NCI-H2029 (cell line): ENCODE results near the gene CST11.

Source experiments
- DNase-seq: peaks from one replicate; lab custom pipeline; 2025; lab: John Stamatoyannopoulos, UW

Gene CST11

GRCh38 chr20:23453549-23454543, 1.2 kb upstream of the CST11 start:
- no peak for DNase-seq

GRCh38 chr20:23451956-23452487, 654 bp downstream of the CST11 start:
- DNase-seq: no peak

GRCh38 chr20:23450877-23451276, 1.8 kb downstream of the CST11 start:
- no peak for DNase-seq

DNA sequence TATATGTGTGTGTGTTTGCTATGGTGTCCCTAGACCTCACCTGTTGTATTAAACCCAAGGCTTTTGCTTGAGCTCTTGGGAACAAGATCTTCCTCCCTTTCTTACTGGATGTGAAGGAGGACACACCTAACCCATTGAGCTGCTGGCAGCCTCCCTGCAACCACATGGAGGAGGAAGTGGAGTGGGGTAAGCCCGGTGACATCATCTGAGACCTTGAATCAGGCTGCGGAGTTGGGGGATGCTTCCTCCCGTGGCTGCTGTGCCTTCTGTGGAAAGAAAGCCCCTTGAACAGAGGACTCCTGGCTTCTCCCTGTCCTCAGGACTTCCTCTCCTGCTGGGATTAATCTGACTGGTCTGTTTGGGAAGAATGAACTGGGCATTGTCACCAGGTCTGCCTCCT, 3.3 kb downstream of the CST11 start:
- no peak for DNase-seq

- DNase-seq: no peak
Measured at GRCh38 chr20:23448167-23448566, 4.5 kb downstream of the CST11 start.

GRCh38 chr20:23446505-23446904, 6.2 kb downstream of the CST11 start:
- peak; percentile 66 for DNase-seq

DNA sequence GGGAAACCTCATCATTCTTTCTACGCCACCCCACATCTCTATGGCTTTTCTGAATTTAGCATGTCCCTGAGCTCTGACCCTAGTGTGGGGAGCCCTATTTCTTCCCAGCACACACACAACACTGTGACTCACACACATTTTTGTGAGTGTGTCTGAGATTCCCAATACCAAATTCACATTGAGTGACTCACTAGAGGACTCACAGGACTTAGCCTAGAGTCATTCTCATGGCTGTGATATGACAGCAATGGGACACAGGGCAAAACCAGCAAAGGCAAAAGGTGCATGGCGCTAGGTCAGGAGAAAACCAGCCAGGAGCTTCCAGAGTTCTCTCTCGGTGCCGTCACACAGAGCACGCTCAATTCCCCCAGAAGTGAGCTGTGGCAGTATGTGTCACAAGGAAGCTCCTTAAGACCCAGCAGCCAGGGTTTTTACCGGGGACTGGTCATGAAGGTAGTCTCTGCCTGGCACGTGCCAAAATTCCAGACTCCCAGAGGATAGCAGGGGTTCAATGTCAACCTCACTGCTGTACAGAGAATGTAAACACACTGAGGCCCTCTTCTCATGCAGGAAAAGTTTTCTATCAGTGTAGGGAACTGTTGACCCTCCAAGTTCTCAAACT, 7.0 kb downstream of the CST11 start:
- DNase-seq: no peak

DNA sequence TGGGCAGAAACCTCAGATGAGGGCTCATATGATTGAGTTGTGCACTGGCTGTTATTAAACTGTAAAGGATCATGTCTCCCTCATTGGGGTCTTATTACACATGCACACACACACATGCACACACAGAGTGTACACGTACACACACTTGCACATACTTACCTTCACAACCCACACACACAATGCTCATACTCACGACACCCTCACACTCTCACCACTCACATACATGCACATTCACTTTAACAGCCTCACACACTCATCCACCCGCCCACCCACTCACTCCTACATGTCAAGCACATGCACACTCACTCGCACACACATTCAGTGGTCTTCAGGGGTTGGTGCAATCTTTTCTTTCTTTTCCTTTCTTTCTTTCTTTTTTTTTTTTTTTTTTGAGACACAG, 7.8 kb downstream of the CST11 start:
- no peak for DNase-seq

DNA sequence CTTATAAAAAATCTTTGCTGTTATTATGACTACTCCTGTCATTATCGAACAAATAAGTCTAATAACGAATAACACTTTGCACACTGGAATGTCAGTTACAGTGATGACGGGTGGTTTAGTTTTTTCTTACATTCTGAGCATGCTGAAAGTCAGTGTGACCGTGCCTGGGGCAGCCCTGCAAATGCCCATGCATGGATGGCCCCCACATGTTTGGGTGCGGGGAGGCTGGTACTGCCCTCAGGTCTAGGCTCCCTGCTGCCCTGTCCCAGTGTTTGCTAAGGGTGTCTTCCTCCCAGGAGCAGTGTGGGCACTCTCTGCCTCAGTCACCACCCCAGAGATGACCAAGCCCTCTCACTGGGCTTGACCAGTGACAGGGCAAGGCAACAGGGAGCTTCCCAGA, 10.2 kb downstream of the CST11 start:
- no peak for DNase-seq

- peak; percentile 28 for DNase-seq
Measured at GRCh38 chr20:23441850-23442313, 10.8 kb downstream of the CST11 start.

- DNase-seq: no peak
Measured at GRCh38 chr20:23440004-23440403, 12.7 kb downstream of the CST11 start.

- DNase-seq: no peak
Measured at GRCh38 chr20:23438661-23439060, 14.0 kb downstream of the CST11 start.

DNA sequence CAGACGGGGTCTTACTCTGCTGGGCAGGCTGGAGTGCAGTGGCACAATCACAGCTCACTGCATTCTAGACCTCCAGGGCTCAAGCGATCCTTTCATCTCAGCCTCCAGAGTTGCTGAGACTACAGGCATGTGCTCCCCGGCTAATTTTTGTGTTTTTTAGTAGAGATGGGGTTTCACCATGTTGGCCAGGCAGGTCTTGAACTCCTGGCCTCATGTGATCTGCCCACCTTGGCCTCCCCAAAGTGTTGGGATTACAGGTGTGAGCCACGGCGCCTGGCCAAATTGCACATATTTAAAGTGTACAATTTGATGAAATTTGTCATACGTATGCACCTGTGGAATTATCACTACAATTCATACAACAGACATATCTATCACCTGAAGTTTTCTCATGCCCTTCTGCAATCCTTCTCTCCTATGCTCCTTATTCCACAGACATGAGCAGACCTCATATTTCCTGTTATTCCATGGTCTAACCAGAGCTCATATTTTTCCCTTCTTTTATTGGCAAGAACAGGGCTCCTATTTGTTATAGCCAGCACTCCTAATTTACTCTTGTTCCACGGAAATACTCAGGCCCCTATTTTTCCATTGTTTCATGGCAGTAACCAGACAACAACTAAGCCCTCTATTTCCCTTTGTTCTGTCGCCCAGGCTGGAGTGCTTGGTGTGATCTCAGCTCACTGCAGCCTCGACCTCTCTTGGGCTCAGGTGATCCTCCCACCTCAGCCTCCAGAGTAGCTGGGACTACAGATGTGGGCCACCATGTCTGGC, 15.4 kb downstream of the CST11 start:
- DNase-seq: no peak

GRCh38 chr20:23436681-23437080, 16.0 kb downstream of the CST11 start:
- peak; percentile 55 for DNase-seq

DNA sequence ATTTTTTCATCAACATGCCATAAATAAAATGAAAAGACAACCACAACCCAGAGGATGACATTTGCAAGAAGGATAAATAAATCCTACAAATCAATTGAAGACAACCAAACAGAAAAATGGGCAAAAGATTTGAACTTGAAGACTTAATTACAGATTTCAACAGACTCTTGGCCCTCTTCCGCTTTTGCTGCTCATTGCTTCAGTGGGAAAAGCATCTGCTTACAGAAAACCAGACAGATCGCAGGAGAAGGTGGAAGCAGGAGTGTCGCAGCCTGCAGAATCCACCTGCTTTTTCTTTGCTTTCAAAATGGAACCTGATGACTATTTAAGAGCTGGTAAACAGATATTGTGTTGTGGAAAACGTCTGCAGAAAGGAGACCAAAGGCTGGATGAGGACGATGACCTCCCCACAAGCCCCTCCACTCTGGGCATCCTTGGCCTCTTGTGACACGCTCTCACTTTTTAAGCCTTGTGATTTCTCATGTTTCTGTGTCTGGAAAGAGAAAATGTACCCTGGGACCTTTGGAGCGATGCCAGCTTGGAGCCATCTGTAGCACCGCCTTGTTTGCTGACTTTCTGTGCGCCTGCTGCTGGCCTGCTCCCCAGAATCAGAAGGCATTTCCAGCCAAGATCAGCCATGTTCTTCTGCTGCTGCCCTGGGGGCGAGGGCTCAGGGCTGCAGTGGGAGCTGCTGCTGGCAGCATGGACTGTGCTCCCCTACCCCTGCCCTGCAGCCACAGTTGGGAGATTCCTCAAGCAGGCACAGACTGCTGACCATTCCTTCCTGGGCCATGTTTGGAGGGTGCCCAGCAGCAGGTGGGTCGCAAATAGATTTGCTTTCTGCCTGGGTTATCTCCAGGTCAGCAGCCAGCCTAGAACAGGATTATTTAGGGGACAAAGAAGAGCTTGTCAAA, 16.8 kb downstream of the CST11 start:
- DNase-seq: peak; percentile 71

GRCh38 chr20:23434521-23435313, 18.0 kb downstream of the CST11 start:
- DNase-seq: no peak

GRCh38 chr20:23433628-23434027, 19.0 kb downstream of the CST11 start:
- DNase-seq: no peak

DNA sequence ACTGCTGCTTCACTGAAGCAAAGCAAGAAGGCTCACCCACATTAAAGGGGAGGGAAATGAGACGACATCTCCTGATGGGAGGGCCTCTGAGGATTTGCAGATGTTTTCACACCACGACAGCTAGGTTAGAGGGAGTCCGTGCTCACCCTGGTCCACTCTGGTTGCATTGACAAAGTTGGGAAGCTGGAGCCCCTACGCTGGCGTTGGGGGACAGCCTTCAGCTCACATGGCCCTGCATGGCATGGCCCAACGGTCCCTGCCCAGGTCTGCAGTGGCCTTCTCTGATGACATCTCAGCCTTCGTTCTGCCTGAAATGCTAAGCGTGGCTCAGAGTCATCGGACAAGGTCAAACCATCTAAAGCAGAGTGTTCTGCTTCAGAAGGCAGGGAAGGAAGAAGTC, 27.5 kb downstream of the CST11 start:
- no peak for DNase-seq

- peak; percentile 85 for DNase-seq
Measured at GRCh38 chr20:23420943-23421931, 31.4 kb downstream of the CST11 start, which contains the start of gene NAPB. TSS of gene NAPB (minus strand) at chr20:23421488. CDS start at chr20:23421402, 86 bp downstream.
